Measurements from ENCODE around the gene ALK.

DNA sequence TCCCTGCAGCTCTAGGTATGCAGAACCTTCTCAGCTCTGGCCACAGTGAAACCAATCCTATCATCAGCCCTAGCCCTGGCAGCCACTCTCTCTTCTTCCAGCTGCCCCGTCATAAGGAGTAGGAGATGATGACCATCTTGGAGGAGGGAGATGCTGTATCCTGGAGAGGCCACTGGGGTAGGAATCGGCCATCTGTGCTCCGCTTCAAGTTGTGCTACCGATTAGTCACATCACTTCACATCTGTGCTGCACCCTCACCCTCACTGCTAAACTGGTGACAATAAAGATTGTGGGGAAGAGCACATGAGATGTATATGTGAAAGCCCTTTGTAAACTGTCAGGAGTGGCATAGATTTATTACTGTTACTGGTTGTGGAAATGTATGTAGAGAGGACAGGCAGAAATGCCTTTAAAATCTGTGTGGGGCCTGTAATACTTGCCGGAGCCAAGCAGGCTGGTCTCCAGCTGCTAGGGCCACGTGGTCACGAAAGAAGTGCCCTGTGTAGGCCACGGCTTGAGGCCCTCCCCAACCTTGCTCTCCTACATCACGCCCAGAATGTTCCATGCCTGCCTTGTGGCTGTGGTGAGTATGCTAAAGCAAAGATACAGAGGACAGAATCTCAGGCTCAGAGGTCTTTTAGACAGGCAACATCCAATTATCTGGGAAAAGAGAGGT lies 569.3 kb downstream of the ALK start:
- TF ChIP-seq, protein P1, sequence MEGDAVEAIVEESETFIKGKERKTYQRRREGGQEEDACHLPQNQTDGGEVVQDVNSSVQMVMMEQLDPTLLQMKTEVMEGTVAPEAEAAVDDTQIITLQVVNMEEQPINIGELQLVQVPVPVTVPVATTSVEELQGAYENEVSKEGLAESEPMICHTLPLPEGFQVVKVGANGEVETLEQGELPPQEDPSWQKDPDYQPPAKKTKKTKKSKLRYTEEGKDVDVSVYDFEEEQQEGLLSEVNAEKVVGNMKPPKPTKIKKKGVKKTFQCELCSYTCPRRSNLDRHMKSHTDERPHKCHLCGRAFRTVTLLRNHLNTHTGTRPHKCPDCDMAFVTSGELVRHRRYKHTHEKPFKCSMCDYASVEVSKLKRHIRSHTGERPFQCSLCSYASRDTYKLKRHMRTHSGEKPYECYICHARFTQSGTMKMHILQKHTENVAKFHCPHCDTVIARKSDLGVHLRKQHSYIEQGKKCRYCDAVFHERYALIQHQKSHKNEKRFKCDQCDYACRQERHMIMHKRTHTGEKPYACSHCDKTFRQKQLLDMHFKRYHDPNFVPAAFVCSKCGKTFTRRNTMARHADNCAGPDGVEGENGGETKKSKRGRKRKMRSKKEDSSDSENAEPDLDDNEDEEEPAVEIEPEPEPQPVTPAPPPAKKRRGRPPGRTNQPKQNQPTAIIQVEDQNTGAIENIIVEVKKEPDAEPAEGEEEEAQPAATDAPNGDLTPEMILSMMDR (conservative IDR thresholded peaks at IDR 0.05 in 1 of 2, IDR thresholded peaks at IDR 0.05 in 1 of 2; ENCODE audit: low read depth in 1 of 2, low read length in 2 of 2): no peak
- no peak for TF ChIP-seq EZH2 (IDR thresholded peaks at IDR 0.05; ENCODE audit: low read length, missing control alignments)
